ENCODE data around the gene OVOL1.

Gene OVOL1

DNA sequence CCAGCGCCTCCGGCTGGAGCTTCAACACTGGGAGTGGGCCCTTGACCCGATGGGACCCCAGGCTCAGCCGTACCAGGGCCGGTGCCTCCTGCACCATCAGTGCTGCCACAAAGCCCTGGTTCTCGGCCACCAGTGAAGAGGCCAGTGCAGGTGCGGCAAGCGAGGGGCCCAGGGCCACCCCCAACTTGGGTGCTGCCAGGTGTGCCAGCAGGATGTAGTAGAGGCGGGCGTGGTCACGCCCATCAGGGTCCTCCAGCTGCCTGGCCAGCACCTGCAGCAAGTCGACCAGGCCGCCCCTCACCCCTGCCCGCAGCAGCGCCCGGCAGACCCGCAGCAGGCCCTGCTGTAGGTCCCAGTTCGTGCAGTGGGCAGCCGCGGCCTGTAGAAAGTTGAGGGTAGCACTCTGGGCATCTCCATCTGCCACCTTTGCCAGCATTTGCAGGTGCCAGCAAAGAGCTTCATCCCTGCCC is 8.4 kb upstream of the OVOL1 start:
- no peak for DNase-seq

DNA sequence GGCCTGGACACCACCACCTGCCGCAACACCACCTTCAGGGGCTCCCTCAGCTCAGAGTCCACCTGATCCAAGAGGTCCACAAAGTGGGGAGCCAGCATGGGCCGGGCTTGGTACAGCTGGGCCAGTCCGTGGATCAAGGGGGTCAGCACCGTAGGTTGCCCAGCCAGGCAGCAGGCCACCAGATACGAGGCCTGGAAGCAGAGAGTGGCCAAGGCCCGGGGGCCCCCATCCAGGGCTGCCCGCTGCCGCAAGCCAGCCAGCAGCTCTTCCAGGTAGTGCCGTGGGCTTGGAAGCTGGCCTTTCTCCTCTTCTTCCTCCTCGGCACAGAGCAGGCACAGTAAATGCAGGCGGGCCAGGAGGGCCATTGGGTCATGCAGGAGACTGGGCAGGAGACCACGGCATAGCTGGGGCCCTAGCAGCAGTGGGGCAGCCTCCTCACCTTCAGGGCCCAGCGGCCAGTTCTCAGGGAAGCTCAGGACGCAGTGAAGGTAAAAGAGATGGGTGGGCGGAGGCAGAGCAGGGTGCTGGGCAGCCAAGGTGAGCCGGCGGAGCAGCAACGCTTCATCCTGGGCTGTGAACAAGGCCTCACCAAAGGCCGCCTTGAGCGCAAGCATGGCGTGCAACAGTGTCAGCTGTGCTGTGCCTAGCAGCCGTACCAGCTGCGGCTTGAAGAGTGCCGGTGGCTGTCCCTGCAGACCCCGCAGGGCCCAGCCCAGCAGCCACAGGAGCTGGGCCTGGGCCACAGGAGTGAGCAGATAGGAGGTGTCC is 7.8 kb upstream of the OVOL1 start:
- DNase-seq = no peak

DNA sequence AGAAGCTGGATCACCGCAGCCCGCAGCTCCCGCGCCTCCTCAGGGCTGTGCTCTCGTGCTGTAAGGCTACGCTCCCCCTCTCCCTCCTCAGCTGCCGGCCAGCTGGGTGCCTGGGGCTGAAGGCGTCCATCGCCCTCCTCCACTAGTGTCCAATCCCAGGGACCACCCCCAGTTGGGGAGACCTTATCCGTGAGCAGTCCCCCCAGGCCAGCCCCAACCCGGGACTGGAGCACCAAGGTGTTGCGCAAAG is 7.3 kb upstream of the OVOL1 start:
- no peak for DNase-seq

DNA sequence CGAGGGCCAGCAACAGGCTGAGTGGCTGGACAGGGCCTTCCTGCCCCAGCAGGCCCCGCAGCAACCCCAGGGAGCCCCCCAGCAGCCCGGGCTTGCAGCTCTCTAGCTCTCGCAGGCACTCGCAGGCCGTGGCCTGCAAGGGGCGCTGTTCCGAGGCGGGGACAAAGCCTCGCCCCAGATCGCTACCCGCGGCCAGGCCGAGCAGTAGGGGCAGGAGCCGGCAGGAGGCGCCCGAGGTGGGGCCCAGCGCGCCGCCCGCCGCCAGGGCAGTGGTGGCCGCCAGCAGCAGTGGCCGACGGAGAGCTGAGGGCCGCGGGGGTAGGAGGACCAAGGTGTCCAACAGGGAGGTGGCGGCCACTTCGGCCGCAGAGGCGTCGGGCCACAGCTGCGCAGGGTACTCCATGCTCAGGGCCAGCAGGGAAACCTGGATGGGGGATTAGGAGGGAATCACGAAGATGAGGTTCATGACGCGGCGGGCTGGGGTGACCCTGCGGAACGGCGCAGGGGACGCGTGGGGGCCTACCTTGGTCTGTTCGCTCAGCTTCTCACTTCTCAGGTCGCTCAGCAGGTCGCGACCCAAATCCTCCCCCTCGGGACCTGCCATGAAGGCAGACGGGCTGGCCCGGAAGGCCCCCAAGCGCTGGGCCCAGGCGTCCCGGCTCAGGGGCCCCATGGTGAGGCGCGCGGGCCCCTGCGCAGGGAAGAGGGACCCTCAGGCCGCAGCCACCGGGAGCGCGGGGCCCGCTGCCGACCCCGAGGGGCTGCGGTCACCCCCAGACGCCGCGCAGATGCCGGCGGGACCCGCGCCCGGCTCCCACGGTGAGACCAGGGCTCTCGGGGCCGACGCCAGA is 6.7 kb upstream of the OVOL1 start:
- peak; percentile 90 for DNase-seq

DNA sequence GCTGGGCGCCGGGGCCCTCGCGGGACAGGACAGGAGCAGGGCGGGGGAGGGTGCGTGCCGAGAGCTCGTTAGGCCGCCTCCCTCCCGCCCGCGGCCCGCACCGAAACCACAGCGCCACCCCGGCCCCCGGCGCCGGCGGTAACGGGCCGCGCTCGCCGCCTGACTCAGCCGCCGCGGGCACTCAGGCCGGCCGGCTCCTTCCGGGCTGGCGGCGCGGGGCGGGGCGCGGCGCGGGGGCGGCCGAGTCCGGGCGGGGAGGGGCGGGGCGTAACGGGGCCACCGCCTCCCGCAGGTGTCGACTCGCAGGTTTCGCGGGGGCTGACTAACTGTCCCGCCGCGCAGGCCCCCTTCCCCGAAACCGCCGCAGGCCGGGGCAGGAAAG is 6.1 kb upstream of the OVOL1 start, which contains the start of gene AP5B1:
Gene AP5B1 (minus strand): TSS at position 207 of the 382 bp plus-strand sequence. CDS start 385 bp downstream, outside the sequence.
- DNase-seq = peak; percentile 73

DNA sequence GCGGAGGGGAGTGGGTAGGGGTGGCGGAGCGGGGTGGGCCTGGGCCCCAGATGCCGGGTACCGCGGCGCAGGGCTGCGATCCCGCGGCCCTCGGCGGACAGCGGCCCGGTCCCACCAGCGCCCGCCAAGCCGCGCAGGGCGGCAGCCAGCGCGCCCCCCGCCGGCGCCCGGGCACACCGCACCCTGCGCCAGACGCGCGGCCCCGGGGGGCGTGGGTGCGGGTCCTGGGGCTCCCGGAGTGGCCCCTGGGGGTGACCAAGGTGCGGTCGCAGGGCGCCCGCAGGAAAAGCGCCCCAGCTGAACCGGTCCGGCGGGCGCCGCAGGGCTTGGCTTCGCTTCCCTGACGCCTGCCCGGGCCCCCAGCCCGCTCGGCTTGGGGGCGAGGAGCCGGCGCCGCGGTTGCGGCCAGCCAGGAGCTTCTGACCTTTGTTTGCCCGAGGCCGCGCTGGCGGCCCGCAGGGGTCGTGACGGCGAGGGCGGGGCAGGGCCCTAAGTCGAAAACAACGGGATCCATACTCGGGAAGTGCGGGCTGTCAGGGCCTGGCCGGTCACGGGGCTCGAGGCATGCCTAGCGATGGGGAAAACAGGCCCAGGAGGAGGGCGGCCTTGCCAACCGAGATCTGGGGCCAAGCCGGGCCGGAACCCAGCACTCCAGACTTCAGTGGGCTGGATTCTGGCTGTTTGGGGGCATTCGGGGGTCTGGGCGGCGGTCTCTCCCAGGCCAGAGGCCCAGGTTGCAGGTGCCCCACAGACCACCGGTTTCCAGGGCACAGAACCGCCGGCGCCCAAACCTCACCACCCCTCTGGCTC is 5.5 kb upstream of the OVOL1 start:
- no peak for DNase-seq

DNA sequence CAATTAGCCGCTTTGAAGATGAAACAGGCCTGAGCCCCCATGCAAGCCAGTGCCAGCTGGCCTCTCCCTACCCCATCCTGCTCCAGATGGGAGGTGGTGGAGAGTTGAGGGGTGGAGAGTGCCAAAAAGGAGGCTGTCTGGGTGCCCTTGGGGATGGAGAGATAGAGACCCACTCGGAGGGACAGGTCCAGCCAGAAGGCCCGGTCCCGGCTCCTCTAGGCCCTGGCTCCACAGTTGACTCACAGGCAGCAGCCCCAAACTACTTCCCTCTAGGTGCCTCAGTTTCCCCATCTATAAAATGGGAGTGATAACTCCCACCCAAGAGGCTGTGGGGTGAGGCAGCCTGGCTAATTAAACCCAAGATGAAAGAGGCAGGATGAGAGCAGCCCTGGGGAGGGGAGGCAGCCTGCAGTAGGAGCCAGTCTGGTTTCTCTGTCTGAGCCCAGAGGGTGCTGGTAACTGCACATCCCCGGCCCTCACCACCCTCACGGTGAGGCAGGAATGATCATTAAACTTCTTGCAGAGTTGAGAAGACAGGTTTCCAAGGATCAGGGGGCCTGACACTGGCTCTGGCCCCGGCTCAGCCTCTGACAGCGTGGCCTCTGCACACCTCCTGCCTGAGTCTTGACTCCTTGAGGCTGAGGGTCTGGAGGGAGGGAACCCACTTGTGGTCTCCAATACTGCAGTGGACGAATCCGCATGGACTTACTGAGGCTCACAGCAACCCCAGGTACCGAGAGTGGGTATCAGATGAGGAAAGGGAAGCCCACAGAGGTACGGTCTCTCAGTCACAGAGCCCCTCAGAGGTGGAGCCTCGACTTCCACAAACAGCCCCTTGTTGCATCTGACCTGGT is 4.7 kb upstream of the OVOL1 start:
- DNase-seq = no peak

DNA sequence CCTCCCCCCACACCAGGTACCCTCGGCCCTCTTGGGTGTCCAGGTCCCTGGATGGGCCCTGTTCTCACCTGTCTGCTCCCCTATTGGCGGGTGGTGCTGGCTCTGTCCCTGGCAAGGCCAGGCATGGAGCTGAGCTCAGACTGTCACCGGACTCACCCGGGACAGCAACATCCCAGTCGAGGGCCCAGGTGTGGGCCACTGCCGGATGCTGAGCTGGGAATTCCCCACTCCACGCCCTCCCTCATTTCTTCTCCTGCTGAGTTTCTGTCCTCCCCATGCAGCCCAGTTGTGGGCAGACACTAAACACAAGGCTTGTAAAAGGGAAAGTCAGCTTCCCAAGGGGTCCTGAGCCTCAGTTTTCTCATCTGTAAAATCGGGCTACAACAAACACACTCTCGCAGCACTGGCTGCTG is 4.0 kb upstream of the OVOL1 start:
- DNase-seq = no peak

DNA sequence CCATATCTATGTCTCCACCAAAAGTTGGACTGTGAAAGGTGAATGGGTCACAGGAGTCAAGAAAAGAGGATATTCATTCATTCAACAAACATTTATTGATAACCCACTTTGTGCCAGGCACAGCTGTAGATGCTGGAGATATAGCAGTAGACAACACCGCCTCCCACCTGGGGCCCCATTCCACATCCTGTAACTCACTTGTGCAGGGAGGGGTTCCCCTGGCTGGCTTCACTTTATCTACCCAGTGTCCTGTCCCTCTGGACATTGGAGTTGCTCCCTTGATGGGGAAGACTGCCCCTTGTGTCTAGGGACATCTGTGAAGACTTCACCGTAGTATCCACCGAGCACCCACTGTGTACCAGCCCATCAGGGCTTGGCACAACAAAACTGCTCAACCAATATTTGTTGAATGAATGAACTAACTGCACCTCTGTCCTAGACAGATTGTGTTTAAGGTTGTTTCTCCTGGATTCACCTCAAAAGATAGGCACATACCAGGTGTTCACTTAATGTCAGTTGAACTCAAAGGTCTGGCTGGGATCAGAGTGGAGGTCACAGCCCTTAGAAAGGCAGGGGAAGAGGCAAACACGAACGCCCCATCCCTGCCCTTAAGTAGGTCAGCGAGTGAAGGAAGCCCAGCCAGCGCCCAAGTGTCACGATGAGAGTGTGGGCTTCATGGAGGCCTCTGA is 1.4 kb upstream of the OVOL1 start:
- no peak for DNase-seq

DNA sequence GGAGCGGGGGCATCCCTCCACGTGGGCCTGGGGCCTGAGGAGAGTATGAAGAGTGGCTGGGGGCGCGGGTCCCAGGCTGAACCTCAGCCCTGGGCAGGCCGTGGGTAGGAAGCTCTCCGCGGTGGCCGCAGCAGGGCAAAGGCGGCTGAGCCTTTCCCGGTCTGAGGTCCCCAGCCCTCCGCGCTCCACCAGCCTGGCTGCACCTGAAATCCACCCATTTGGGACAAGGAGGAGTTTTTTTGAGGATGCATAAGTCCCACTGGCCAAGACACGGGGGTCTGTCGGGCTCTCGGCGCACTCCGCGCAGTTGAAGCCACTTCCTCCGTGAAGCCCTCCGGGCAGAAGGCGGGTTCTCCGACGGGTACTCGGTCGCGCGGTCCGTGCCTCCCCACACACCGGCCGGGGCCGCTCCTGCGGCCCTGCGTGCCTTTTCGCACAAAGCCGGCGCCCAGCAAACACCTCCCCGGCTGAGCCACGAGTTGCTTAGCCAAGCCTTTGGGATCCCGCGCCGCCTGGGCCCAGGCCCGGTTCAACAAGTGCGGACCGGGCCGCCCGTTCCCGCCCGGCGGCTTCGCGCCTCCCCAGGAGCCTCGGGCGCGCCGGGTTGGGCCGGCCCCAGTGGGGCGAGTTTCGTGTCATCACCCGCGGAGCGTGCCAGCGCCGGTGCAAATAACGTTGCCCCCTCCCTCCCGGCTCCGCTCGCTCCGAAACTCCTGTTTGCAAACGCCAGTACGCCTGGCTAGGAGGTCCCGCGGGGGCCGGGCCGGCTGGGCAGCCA is 666 bp upstream of the OVOL1 start:
- no peak for DNase-seq

DNA sequence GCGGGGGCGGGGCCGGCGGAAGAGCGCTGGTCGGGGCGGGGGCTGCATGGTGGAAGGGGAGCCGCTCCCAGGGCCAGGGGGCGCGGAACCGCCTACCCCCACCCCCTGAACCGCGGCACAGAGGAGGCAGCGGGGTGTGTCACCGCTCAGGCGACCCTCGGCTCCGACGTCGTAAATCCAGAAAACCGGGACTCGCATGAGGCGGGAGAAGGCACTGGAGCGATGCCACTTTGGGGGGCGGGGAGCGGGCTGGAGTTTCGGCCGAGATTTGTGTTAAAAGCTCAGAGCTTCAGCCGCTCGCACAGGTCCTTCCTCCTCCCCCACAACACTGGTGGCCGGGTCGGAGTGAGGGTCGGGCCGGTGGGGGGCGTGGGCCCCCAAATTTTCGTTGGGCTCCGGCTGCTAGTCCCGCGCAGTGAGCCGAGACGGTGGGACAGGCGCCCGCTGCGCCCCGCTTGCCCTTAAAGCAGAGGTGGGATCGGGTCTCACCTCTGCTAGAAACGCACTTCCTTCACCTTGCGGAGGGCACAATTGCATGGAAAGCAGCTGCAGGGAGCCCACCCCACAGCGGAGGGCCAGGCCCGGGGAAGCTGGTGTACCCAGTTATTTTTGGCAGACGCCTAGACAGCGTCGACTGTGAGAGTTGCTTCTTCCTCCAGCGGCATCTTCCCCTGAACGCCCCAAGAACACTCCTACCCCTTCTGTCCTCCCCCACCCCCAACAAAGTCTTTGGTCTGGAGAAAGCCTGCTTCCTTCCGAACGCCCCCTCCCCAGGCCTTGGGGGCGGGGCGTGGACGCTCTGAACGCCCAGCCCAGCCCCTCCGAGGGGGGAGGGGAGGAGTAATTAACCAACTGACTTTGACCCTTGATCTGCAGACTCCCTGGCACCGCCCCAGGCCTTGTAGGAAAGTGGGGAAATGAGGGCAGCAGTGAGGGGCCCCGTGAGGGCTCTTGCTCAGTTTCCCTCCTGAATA is 1.1 kb downstream of the OVOL1 start:
- DNase-seq = no peak

DNA sequence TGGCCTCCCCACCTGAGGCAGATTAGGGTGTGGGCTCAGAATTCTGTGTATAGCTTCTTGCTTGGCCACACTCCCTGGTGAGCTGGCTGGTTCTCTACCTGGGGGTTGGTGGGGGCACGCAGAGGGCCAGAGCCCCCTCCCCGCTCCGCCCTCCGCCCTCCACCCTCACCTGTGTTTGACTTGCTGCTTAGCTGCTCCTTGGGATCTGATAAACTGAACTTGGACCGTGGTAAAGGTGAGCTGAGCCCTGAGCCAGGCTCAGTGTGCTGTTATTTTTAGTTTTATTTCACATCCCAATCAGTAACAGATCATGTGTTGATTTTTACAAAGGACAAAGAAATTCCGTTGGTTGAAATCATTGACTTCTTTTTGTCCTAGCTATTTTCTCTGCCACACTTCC is 2.0 kb downstream of the OVOL1 start:
- no peak for DNase-seq

DNA sequence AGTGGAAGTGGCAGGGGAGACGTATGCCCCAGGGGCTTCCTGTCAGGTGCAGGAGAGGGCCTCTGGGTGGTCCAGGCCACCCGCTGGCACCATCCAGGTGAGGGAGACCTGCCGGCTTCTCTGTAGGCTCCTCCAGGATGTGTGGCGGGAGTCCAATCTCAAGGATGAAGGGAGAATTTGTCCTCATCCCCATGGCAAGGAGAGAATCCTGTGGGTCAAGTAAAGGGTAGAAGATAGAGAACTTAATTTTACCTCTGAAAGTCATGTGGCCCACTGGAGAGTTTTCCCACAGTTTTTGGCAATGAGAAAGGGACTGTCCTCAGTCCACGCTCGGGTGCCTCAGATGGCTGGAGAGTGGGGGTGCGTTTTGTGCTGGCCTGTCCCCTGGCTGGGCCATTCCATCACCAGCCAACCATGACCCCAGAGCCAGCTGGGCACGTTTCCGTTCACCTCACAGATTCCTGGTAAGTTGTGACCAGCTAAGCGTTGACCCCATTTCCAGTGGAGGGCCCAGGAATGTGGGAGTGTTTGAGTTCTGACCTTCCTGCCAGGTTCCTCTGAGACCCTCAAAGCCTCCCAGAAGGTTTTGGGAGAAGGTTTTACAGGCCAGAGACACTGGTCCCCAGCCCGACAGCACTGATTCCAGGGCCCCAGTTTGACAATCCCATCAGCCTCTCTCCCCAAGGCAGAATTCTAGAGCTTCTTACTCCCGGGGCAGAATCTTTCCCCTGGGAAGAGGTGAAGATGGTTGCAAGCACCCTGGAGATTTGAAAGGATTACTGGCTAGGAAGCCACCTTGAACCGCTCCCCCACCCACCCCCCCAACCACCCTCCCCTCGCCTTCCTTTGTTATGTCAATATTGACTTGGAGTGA is 2.6 kb downstream of the OVOL1 start:
- DNase-seq = no peak

DNA sequence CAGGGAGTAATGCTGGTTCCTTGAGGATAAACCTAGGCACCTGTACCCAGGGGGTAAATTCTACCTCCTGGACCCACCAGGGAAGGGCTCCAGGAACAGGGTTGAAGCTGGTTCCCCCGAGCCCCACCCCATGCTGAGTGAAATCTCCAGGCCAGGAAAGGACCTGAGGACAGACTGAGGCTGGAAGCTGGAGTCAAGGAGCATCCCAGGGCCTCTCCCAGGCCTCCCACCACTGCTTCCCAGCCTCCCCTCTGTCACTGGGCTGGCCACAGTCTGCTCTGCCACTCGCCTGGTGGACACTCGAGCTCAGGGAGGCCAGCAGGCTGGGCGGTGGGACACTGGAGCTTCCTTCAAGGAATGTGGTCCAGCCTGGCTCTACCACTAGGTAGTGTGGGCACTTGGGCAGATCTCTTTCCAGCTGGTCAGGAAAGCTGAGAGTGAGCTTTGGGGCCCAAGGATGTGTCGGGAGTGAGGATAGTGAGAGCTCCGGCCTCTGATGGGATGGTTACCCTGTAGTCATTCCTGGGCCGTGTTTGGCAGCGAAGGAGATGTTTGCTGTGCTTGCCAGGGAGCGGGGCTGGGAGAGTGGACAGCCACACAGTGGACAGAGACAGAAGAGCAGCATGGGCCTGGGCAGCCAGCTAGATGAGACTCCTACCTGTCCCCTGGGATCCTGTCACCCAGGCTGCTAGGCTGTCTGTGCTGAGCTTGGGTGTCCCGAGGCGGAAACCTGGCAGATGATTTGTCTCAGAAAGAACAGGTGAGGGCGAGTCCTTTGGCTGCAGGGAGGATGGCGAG is 3.4 kb downstream of the OVOL1 start:
- no peak for DNase-seq

DNA sequence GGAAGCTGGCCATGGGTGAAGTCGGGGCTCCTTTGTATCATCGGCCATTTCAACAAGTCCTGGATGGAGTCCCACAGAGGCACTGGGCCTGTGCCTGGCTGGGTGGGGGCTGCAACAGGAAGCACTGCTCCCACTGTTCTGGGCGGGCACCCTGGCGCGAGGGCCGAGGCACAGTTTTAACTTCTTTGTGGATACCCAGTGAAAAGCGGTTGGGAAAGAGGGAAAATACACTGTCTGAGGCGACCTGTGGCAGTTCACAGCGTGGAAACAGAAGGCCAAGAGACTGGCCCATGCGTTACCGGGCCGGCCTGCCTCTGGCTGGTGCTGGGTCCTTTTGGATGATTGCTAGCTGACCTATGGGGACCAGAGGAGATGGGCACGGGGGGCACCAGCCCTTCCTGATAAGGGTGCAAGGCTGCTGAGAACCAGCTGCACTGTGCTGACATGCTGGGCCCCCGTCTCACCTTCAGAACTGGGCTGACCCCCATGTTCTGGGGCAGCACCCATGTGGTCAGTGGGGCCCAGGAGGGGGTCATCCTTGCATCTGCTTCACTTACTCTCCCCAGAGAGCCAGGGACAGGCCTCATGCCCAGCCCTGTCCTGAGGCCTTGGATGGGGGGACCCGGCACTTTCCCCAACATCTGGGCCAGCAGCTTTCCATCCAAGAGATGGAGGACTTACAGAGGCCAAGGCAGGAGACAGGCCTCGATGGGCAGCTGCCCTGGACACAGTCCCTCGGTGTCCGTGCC is 4.2 kb downstream of the OVOL1 start:
- no peak for DNase-seq

DNA sequence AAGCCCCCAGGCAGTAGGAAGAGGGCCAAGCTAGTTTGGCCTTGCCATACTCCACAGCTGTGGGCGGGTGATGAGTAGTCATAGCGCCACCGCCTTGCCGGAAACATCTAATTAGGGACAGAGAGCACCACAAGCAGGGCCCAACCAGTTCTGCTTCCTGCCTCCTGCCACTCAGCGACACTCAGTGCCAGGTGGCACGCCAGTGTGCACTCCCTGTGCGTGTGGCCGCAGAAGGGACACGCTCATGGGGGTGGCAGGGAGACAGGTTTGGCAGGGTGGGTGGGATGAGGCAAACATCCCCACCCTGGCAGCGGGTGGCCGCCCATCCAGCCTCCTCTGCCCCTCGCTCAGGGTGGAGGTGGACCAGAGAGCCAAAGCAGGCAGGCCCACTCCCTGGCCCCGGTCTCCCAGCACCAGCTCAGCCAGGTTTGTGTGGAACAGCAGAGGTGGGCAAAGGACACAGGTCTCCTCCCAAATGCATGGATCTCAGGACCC is 4.9 kb downstream of the OVOL1 start:
- DNase-seq = no peak

DNA sequence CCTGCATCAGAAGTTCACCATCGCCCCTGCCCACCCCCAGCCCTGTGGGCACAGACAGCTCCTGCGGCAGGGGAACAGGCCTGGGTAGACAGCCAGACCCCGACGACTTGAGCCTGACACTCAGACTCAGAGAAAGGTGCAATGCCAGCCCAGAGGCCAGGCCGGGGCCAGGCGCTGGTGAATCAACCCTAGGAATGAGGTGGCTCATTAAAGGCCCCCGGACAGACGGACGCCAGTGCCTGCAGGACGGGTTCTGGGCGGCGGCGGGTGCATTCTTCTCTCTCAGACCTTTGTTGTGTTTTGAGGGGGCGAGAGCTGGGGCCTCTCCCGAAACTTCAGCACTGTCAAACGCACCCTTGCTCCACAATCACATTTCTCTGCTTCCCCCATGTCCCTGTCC is 5.6 kb downstream of the OVOL1 start:
- DNase-seq = no peak

Measured in activated CD4-positive, alpha-beta T cell treated with anti-CD3 and anti-CD28 coated beads, Interleukin-2, Interleukin-6, amounts not matched to agents 100 ng/mL and 50 ng/mL, durations not matched to agents 16 hours and 8 hours (primary cell).